Testis (tissue), 2 donors: ENCODE data around the gene ARHGEF28.

Experiments used
- CTCF ChIP-seq, 3 experiments: fragments of 450-650 bp in 2 of 3; fragments of 200-600 bp in 1 of 3; sonication (generic) in 1 of 3; IDR thresholded peaks; one replicate each; pipeline ENCODE4 v1.5.1; 2016 to 2019; ENCODE audit warnings: antibody characterized with exemption in 3 of 3, mild to moderate bottlenecking in 2 of 3, moderate library complexity in 1 of 3
- POLR2A ChIP-seq: fragments of 450-650 bp; IDR thresholded peaks from one replicate; pipeline ENCODE4 v1.6.1; 2017; ENCODE audit warnings: antibody characterized with exemption, mild to moderate bottlenecking, moderate library complexity

- TF ChIP-seq CTCF (IDR thresholded peaks at IDR 0.05) (no peak), POLR2A (no peak)
Measured at GRCh38 chr5:73911761-73912393, 285.9 kb downstream of the ARHGEF28 start.
